Measurements from ENCODE around the gene PTPRJ. TPM values are rescaled to one million over a fixed set of nuclear protein-coding genes. Genes with fewer than 3 reads are reported as not detected.

PTPRJ gene
- total RNA-seq, 1 experiment from 2014 or later, result 19.8 TPM

- peak; percentile 60 to 65 for DNase-seq (ENCODE audit: low read depth in 1 of 2, low spot score in 2 of 2)
- no peaks in the 10 kb centered on the region for H3K9me3 ChIP-seq (replicated peaks)
Observed at GRCh38 chr11:47980907-47981621, 705 bp downstream of the PTPRJ start.

GRCh38 chr11:47981667-47982404, 1.5 kb downstream of the PTPRJ start:
- DNase-seq (ENCODE audit: low read depth in 1 of 2, low spot score in 2 of 2), result no peak
- H3K27ac ChIP-seq, result peak overlapping the region; percentile 54

More at GRCh38 chr11:47980907-47981621, 705 bp downstream of the PTPRJ start:
- H3K4me1 ChIP-seq (replicated peaks), result peaks cover 34% of the 10 kb centered on the region
- peaks cover 32% of the 10 kb centered on the region for H3K36me3 ChIP-seq
- no peaks in the 10 kb centered on the region for H3K27me3 ChIP-seq (replicated peaks)
- peak overlapping the region; percentile 98 for H3K4me3 ChIP-seq
- peak overlapping the region; percentile 62 for H3K27ac ChIP-seq

GRCh38 chr11:47982616-47983015, 2.3 kb downstream of the PTPRJ start:
- H3K27me3 ChIP-seq (replicated peaks), result no peaks in the 10 kb centered on the region
- H3K27ac ChIP-seq, result peak overlapping the region; percentile 43; the same call in 1 of the 2 replicates
- no peaks in the 10 kb centered on the region for H3K9me3 ChIP-seq (replicated peaks)
- no peak for DNase-seq (ENCODE audit: low read depth in 1 of 2, low spot score in 2 of 2)
- H3K4me3 ChIP-seq, result no peak overlapping the region
- peaks cover 33% of the 10 kb centered on the region for H3K36me3 ChIP-seq
- peaks cover 49% of the 10 kb centered on the region for H3K4me1 ChIP-seq (replicated peaks)

More at GRCh38 chr11:47981667-47982404, 1.5 kb downstream of the PTPRJ start:
- Histone ChIP-seq H3K27me3 (replicated peaks) (no peaks in the 10 kb centered on the region), H3K4me3 (peak overlapping the region; percentile 98), H3K9me3 (replicated peaks) (no peaks in the 10 kb centered on the region), H3K4me1 (replicated peaks) (peaks cover 41% of the 10 kb centered on the region), H3K36me3 (peaks cover 33% of the 10 kb centered on the region)

- H3K4me1 ChIP-seq (replicated peaks), result peaks cover 53% of the 10 kb centered on the region
- no peaks in the 10 kb centered on the region for H3K27me3 ChIP-seq (replicated peaks)
- H3K36me3 ChIP-seq, result peaks cover 33% of the 10 kb centered on the region
- H3K9me3 ChIP-seq (replicated peaks), result no peaks in the 10 kb centered on the region
- peak in 1 of 2 experiments; percentile 59 for DNase-seq (ENCODE audit: low read depth in 1 of 2, low spot score in 2 of 2)
- peak overlapping the region; percentile 43 for H3K27ac ChIP-seq
- H3K4me3 ChIP-seq, result no peak overlapping the region
Observed at GRCh38 chr11:47983464-47984397, 3.4 kb downstream of the PTPRJ start.

- H3K9me3 ChIP-seq (replicated peaks), result no peaks in the 10 kb centered on the region
- H3K27ac ChIP-seq, result no peak overlapping the region
- peaks cover 65% of the 10 kb centered on the region for H3K4me1 ChIP-seq (replicated peaks)
- no peaks in the 10 kb centered on the region for H3K27me3 ChIP-seq (replicated peaks)
- H3K4me3 ChIP-seq, result no peak overlapping the region
- DNase-seq (ENCODE audit: low read depth in 1 of 2, low spot score in 2 of 2), result no peak
- H3K36me3 ChIP-seq, result peaks cover 28% of the 10 kb centered on the region
Observed at GRCh38 chr11:47986219-47986618, 5.9 kb downstream of the PTPRJ start.

GRCh38 chr11:47986742-47987141, 6.4 kb downstream of the PTPRJ start:
- no peaks in the 10 kb centered on the region for H3K9me3 ChIP-seq (replicated peaks)
- H3K27me3 ChIP-seq (replicated peaks), result no peaks in the 10 kb centered on the region
- no peak overlapping the region for H3K27ac ChIP-seq
- H3K36me3 ChIP-seq, result peaks cover 26% of the 10 kb centered on the region
- no peak for DNase-seq (ENCODE audit: low read depth in 1 of 2, low spot score in 2 of 2)
- H3K4me3 ChIP-seq, result no peak overlapping the region
- H3K4me1 ChIP-seq (replicated peaks), result peaks cover 68% of the 10 kb centered on the region

- no peaks in the 10 kb centered on the region for H3K9me3 ChIP-seq (replicated peaks)
- H3K4me3 ChIP-seq, result no peak overlapping the region
- DNase-seq (ENCODE audit: low read depth in 1 of 2, low spot score in 2 of 2), result no peak
- peaks cover 68% of the 10 kb centered on the region for H3K4me1 ChIP-seq (replicated peaks)
- H3K27ac ChIP-seq, result no peak overlapping the region
- H3K27me3 ChIP-seq (replicated peaks), result no peaks in the 10 kb centered on the region
- peaks cover 21% of the 10 kb centered on the region for H3K36me3 ChIP-seq
Observed at GRCh38 chr11:47987310-47987709, 7.0 kb downstream of the PTPRJ start.

GRCh38 chr11:47987781-47988180, 7.4 kb downstream of the PTPRJ start:
- no peaks in the 10 kb centered on the region for H3K27me3 ChIP-seq (replicated peaks)
- H3K36me3 ChIP-seq, result peaks cover 20% of the 10 kb centered on the region
- H3K27ac ChIP-seq, result no peak overlapping the region
- H3K9me3 ChIP-seq (replicated peaks), result no peaks in the 10 kb centered on the region
- H3K4me3 ChIP-seq, result no peak overlapping the region
- no peak for DNase-seq (ENCODE audit: low read depth in 1 of 2, low spot score in 2 of 2)
- H3K4me1 ChIP-seq (replicated peaks), result peaks cover 70% of the 10 kb centered on the region

- Histone ChIP-seq H3K4me3 (no peak overlapping the region), H3K27ac (peak overlapping the region; percentile 23; the same call in 1 of the 2 replicates), H3K9me3 (replicated peaks) (no peaks in the 10 kb centered on the region), H3K4me1 (replicated peaks) (peaks cover 70% of the 10 kb centered on the region), H3K36me3 (peaks cover 8% of the 10 kb centered on the region; the same call in 1 of the 2 replicates), H3K27me3 (replicated peaks) (no peaks in the 10 kb centered on the region)
- peak in 1 of 2 experiments; percentile 29 for DNase-seq (ENCODE audit: low read depth in 1 of 2, low spot score in 2 of 2)
Observed at GRCh38 chr11:47989779-47990178, 9.4 kb downstream of the PTPRJ start.

GRCh38 chr11:47991266-47991830, 11.0 kb downstream of the PTPRJ start:
- no peaks in the 10 kb centered on the region for H3K36me3 ChIP-seq
- H3K27ac ChIP-seq, result no peak overlapping the region
- H3K4me1 ChIP-seq (replicated peaks), result peaks cover 66% of the 10 kb centered on the region
- no peaks in the 10 kb centered on the region for H3K27me3 ChIP-seq (replicated peaks)
- no peak overlapping the region for H3K4me3 ChIP-seq
- H3K9me3 ChIP-seq (replicated peaks), result no peaks in the 10 kb centered on the region
- DNase-seq (ENCODE audit: low read depth in 1 of 2, low spot score in 2 of 2), result no peak

GRCh38 chr11:47991894-47992293, 11.5 kb downstream of the PTPRJ start:
- H3K9me3 ChIP-seq (replicated peaks), result no peaks in the 10 kb centered on the region
- H3K27me3 ChIP-seq (replicated peaks), result no peaks in the 10 kb centered on the region
- H3K4me3 ChIP-seq, result no peak overlapping the region
- DNase-seq (ENCODE audit: low read depth in 1 of 2, low spot score in 2 of 2), result no peak
- no peaks in the 10 kb centered on the region for H3K36me3 ChIP-seq
- H3K4me1 ChIP-seq (replicated peaks), result peaks cover 60% of the 10 kb centered on the region
- H3K27ac ChIP-seq, result no peak overlapping the region

GRCh38 chr11:47992959-47993820, 12.8 kb downstream of the PTPRJ start:
- H3K27ac ChIP-seq, result peak overlapping the region; percentile 18; the same call in 1 of the 2 replicates
- no peak overlapping the region for H3K4me3 ChIP-seq
- no peaks in the 10 kb centered on the region for H3K27me3 ChIP-seq (replicated peaks)
- peaks cover 2% of the 10 kb centered on the region for H3K36me3 ChIP-seq
- H3K9me3 ChIP-seq (replicated peaks), result no peaks in the 10 kb centered on the region
- peaks cover 49% of the 10 kb centered on the region for H3K4me1 ChIP-seq (replicated peaks)
- peak; percentile 80 to 87 for DNase-seq (ENCODE audit: low read depth in 1 of 2, low spot score in 2 of 2)

Data from SJSA1 (cell line).